AG09309 (cell line): ENCODE data around the gene ITPR1.

Source experiments
- DNase-seq: peaks from one replicate; pipeline ENCODE4 v3.0.0-alpha.2; 2010; ENCODE audit warnings: low read depth
- H3K4me3 ChIP-seq: 2 replicates; pipeline ENCODE4 v1.5.1; 2011; ENCODE audit warnings: mild to moderate bottlenecking, low read depth, low read length, moderate library complexity; ENCODE audit not compliant: control insufficient read depth
- CTCF ChIP-seq: IDR thresholded peaks from 2 replicates; pipeline ENCODE4 v1.5.1; 2011; ENCODE audit warnings: mild to moderate bottlenecking, low read depth, low read length, inconsistent platforms; ENCODE audit not compliant: insufficient read depth, control insufficient read depth; ENCODE audit errors: missing control alignments

ITPR1 gene

DNA sequence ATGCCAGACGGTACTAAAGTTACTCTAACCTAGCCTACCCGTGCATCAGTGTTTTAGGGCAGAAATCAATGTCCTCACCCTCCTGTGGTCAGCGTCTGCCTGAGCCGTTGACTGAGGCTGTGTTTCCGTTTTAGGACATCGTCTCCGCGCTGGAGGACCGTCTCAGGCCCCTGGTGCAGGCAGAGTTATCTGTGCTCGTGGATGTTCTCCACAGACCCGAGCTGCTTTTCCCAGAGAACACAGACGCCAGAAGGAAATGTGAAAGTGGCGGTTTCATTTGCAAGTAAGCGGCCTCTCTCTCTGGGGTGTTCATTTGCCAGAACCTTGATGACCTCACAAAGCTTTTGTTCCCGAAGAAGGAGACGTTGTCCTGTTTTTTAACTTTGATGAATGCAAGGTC is 217.0 kb downstream of the ITPR1 start:
- no peak for TF ChIP-seq CTCF
- no peak overlapping the region for H3K4me3 ChIP-seq
- DNase-seq = no peak

GRCh38 chr3:4711680-4711992 is 218.5 kb downstream of the ITPR1 start:
- no peak for TF ChIP-seq CTCF
- H3K4me3 ChIP-seq = no peak overlapping the region
- no peak for DNase-seq

GRCh38 chr3:4712109-4712508 is 219.0 kb downstream of the ITPR1 start:
- DNase-seq = peak; percentile 96
- H3K4me3 ChIP-seq = no peak overlapping the region
- TF ChIP-seq CTCF = no peak

GRCh38 chr3:4714045-4714444 is 220.9 kb downstream of the ITPR1 start:
- DNase-seq = no peak
- no peak for TF ChIP-seq CTCF
- H3K4me3 ChIP-seq = no peak overlapping the region

DNA sequence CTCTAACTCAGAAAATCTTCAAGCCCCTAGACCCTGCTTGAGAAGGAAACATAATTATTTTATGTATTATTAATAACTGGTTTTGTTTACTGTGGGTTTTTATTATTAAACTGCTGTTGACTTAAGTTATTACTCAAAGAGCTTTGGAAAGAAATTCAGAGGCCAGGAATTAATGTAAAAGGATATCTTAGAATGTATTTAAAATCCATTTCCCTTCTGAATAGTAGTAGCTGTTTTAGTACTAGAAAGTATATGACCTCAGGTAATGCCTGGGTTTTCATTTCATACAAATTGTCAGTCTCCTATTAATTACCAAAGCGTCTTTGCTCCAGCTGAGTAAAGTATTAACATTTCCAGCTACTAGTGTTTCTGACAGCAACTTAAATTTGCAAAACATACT is 223.1 kb downstream of the ITPR1 start:
- H3K4me3 ChIP-seq = no peak overlapping the region
- no peak for TF ChIP-seq CTCF
- DNase-seq = no peak

DNA sequence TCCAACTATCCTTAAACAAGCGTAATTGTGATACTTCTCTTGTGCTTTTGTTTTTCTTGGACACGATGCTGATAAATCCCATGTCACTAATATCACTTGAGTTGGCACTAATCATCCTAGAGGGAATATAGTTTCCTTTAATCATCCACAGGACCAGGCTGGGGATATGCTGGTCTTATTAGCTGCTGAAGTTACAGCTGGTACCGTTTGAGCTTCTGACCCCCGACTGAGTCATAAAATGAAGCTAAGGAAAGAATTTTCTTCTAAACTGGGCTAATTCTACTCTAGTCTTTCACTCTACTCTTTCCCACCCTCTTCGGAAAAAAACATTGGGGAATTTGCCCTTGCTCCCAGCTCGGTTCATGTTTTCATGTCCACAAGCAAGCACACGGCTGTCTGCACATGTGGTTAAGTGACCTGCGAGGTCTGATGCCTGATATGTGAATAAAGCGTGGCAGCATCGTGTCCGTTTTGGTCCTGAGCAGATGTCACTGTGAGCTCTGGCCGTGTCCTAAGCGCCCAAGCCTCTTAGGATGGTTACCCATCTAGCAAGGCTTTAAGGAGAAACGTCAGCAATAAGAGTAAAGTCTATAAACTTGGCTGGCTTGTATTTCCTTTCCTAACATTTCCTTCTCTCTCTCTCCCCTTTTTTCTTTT is 223.7 kb downstream of the ITPR1 start:
- peak; percentile 69 for DNase-seq
- H3K4me3 ChIP-seq = no peak overlapping the region
- no peak for TF ChIP-seq CTCF

DNA sequence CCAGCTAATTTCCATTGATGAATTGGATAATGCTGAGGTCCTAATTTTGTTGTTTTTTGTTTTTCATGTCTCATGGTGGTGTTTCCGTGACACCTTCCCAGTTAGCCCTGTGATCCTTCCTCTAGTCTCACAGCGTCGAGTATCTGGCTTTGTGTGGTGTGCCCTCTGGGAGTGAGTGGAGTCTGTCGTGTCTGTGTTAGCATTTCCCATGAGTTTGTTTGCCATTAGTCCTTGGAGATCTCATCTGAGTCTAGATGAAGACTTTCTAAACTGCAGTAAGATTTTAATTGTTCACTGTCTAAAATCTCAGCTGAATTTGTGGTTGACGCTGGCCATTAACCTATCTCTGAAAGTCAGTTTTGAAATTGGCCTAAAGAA is 224.2 kb downstream of the ITPR1 start:
- DNase-seq = no peak
- TF ChIP-seq CTCF = no peak
- no peak overlapping the region for H3K4me3 ChIP-seq
